Endothelial cell (in vitro differentiated cells): Measurements from ENCODE around the gene FADS2. TPM values are rescaled to one million over a fixed set of nuclear protein-coding genes. Genes with fewer than 3 reads are reported as not detected.

Experiments
- DNase-seq: peaks from one replicate; pipeline ENCODE4 v3.0.0; 2021; ENCODE audit warnings: low spot score
- H3K27ac Mint-ChIP-seq: one replicate; pipeline ENCODE4 v1.8.0; 2021; ENCODE audit warnings: mixed read lengths, inconsistent platforms; ENCODE audit not compliant: unreplicated experiment
- H3K27me3 Mint-ChIP-seq: one replicate; pipeline ENCODE4 v1.8.0; 2021; ENCODE audit warnings: mild to moderate bottlenecking, moderate library complexity, mixed read lengths, inconsistent platforms; ENCODE audit not compliant: unreplicated experiment
- H3K36me3 Mint-ChIP-seq: one replicate; pipeline ENCODE4 v1.8.0; 2021; ENCODE audit warnings: mild to moderate bottlenecking, low read depth, mixed read lengths, inconsistent platforms; ENCODE audit not compliant: unreplicated experiment
- H3K4me1 Mint-ChIP-seq: one replicate; pipeline ENCODE4 v1.8.0; 2021; ENCODE audit warnings: mild to moderate bottlenecking, mixed read lengths, inconsistent platforms; ENCODE audit not compliant: unreplicated experiment
- H3K4me3 Mint-ChIP-seq: one replicate; pipeline ENCODE4 v1.8.0; 2021; ENCODE audit warnings: mild to moderate bottlenecking, mixed read lengths, inconsistent platforms; ENCODE audit not compliant: unreplicated experiment
- H3K9me3 Mint-ChIP-seq: one replicate; pipeline ENCODE4 v1.8.0; 2021; ENCODE audit warnings: mixed read lengths, inconsistent platforms; ENCODE audit not compliant: unreplicated experiment
- total RNA-seq: library from RNA; stranded (reverse); fragmentation: NEBNext Ultra II Directional; extraction: Animal tissue kit (Norgen Biotek cat#: 25700); gene quantifications from one replicate; pipeline ENCODE4 v1.2.1, GENCODE V29; 2021; ENCODE audit not compliant: unreplicated experiment
- TF ChIP-seq, protein P1 (sequence below): fragments of 200-600 bp; sonication (generic); IDR thresholded peaks from one replicate; pipeline ENCODE4 v1.5.0; 2021; ENCODE audit warnings: antibody characterized with exemption; ENCODE audit not compliant: unreplicated experiment

Gene FADS2
- total RNA-seq, 1 donor from 2014 or later: 682 TPM

DNA sequence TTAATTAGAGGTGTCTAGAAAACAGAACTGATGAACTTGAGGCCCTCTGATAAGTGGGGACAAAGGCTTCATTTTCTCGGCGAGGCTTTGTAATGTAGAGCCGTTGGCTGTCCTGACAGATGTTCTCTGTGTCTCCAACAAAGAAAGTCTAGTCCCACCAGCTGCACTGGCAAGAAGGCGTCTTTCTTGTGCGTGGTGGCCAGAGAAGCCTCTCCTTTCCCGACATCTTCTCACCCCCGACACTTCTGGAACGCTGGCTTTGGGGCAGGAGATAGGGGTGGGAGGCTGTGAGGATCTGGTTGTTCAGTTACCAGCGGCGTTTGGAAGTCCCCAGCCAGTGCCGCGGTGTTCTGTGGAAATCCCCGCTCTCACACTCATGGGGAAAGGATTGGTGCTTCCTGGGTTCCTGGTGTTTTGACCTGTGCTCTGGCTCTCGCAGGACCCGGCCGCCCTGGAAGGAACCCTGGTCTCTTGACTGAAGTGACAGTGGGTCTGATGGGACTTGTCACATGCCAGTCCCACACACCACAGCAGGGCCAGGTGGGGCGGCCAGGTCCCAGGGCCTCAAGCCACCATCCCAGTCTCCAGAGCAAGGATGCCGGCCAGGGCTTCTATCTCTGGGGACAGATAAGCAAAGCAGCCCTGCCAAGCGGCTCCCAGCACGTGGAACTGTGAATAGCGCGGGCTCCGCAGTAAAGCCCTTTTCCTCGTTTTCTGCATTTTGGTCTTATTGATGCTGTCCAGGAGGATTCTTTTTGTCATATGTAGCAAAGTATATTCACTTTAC lies 23.2 kb downstream of the FADS2 start:
- Mint-ChIP-seq H3K4me1 (peaks cover 5% of the 10 kb centered on the region), H3K9me3 (no peaks in the 10 kb centered on the region), H3K27me3 (peaks cover 17% of the 10 kb centered on the region), H3K4me3 (peak overlapping the region; percentile 54), H3K27ac (no peak overlapping the region), H3K36me3 (peaks cover 61% of the 10 kb centered on the region)
- DNase-seq: no peak
- TF ChIP-seq, protein P1, sequence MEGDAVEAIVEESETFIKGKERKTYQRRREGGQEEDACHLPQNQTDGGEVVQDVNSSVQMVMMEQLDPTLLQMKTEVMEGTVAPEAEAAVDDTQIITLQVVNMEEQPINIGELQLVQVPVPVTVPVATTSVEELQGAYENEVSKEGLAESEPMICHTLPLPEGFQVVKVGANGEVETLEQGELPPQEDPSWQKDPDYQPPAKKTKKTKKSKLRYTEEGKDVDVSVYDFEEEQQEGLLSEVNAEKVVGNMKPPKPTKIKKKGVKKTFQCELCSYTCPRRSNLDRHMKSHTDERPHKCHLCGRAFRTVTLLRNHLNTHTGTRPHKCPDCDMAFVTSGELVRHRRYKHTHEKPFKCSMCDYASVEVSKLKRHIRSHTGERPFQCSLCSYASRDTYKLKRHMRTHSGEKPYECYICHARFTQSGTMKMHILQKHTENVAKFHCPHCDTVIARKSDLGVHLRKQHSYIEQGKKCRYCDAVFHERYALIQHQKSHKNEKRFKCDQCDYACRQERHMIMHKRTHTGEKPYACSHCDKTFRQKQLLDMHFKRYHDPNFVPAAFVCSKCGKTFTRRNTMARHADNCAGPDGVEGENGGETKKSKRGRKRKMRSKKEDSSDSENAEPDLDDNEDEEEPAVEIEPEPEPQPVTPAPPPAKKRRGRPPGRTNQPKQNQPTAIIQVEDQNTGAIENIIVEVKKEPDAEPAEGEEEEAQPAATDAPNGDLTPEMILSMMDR: no peak

DNA sequence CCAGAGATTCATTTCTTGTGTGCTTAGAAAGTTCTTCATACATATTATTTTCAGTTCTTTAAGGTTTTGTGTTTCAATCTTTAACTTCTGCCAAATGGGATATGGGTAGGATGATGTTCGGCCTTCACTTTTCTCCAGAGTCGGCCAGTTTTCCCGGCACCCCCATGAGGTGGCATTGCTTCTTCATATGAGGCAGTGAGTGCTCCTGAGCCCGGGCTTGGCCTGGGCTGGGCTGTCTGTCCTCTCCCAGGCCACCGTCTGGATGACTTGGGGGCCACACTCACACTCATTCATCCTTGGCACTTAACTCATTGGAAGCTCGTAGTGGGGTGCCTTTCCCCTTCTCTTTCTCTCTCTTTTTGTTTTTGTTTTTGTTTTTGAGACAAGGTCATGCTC lies 23.8 kb downstream of the FADS2 start:
- peak overlapping the region; percentile 64 for H3K27ac Mint-ChIP-seq
- H3K27me3 Mint-ChIP-seq: peaks cover 14% of the 10 kb centered on the region
- TF ChIP-seq, protein P1: no peak

DNA sequence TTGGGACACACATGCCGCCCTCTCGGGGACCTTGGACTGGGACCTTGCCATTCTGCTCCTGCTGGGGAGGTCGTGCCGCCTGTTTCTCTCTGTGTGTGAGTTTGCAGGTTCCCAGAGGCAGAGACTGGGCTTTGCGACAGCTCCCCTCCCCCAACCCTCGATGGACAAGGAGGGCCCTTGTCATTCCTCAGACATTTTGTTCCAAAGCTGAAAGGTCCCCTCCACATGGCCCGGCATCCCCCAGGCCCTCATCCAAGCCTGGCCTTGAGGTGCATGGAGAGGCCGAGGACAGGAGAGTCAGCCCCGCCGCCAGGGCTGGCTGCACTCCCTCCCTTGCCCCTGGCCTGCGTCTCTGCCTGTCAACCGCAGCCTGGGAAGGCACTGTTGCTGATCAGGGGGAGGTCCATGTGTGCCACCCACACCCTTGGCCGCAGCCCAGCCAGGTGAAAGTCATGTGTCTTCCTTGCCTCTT lies 25.6 kb downstream of the FADS2 start:
- H3K27ac Mint-ChIP-seq: no peak overlapping the region

More for the DNA sequence above, 23.8 kb downstream of the FADS2 start:
- H3K9me3 Mint-ChIP-seq: no peaks in the 10 kb centered on the region
- DNase-seq: no peak
- peaks cover 5% of the 10 kb centered on the region for H3K4me1 Mint-ChIP-seq
- H3K36me3 Mint-ChIP-seq: peaks cover 57% of the 10 kb centered on the region
- H3K4me3 Mint-ChIP-seq: no peak overlapping the region

DNA sequence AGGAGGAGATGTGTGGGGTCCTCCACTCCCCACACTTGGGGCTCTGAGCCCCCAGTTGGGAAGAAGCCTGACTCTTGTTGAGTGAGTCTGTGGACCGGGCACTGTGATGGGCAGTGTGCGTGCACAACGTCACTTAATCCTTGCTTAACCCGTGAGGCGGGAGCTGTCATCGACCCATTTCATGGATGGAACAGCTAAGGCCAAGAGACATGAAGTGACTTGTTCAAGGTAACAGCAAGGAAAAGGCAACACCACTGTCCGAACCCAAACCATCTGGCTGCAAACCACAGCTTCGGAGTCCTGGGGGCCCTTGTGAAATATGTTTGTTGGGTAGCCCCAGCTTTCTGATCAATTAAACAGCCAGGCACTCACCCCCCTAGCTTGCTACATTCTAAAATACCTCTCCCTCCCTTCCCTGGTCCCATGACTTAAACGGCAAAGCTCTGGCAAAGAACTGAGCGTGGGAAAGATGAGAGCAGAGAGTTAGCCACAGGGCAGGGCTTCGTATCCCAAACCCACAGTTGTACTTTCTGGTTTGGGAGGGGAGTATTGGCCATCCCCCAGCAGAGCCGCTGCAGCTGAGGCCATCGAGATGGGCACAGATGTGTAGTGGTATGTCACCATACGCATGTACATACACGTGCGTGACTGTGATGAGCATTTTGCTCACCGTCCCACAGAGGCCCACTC lies 26.3 kb downstream of the FADS2 start:
- H3K36me3 Mint-ChIP-seq: peaks cover 44% of the 10 kb centered on the region
- no peak overlapping the region for H3K27ac Mint-ChIP-seq
- no peak for DNase-seq

More for the DNA sequence above, 25.6 kb downstream of the FADS2 start:
- H3K4me1 Mint-ChIP-seq: peaks cover 5% of the 10 kb centered on the region
- peaks cover 42% of the 10 kb centered on the region for H3K36me3 Mint-ChIP-seq
- TF ChIP-seq, protein P1: no peak
- DNase-seq: no peak
- H3K4me3 Mint-ChIP-seq: no peak overlapping the region
- H3K27me3 Mint-ChIP-seq: peaks cover 14% of the 10 kb centered on the region
- H3K9me3 Mint-ChIP-seq: no peaks in the 10 kb centered on the region

More for the DNA sequence above, 26.3 kb downstream of the FADS2 start:
- Mint-ChIP-seq H3K9me3 (no peaks in the 10 kb centered on the region), H3K4me1 (peaks cover 5% of the 10 kb centered on the region), H3K4me3 (no peak overlapping the region), H3K27me3 (peaks cover 16% of the 10 kb centered on the region)
- TF ChIP-seq, protein P1: no peak
